Measurements from ENCODE around the gene MCM8.

GRCh38 chr20:5968462-5968861 is 18.0 kb downstream of the MCM8 start:
- no peak for TF ChIP-seq POLR2A (IDR thresholded peaks at IDR 0.05; ENCODE audit: low read depth, low read length)
- TF ChIP-seq TAF1 (IDR thresholded peaks at IDR 0.05; ENCODE audit: low read depth, low read length) = no peak
